Measurements from ENCODE around the gene TSHZ2. TPM values are rescaled to one million over a fixed set of nuclear protein-coding genes. Genes with fewer than 3 reads are reported as not detected.

Gene TSHZ2
- total RNA-seq, 5 donors from 2014 or later (not counting 1 experiment from before 2014, with no cell fraction given): 20.2 to 42.9 (median 25.8) TPM

DNA sequence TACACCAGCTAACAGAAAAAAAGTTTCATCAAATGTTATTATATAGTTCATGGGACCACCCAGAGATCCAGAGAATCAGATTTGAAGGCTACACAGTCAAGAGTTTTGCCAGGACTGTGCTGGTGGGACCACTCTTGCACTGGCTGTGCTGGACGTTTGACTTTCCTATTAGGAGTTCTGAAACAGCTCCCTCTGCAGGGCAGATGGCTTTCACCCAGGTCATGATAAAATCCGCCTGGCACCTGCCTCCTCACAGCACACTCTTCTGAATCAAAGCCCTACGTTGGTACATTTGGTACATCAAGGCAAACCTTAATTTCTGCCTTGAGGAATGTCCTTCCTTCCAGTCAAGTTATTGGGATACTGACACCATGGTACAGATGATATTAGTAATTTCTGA lies 319.4 kb downstream of the TSHZ2 start:
- Histone ChIP-seq H3K27ac (ENCODE audit: low read length) (no peak overlapping the region), H3K27me3 (replicated peaks in 1 of 2; ENCODE audit: control insufficient read depth in 2 of 2, extremely low read depth in 1 of 2, insufficient read depth in 2 of 2, low read length in 1 of 2) (peaks cover 0 to 3% of the 10 kb centered on the region in 2 experiments), H3K36me3 (ENCODE audit: control insufficient read depth in 2 of 2, extremely low read depth in 1 of 2, insufficient read depth in 1 of 2, low read length in 1 of 2) (no peaks in the 10 kb centered on the region), H3K9me3 (no peaks in the 10 kb centered on the region), H3K4me1 (ENCODE audit: control insufficient read depth in 1 of 2, extremely low read depth in 1 of 2, insufficient read depth in 2 of 2, low read length in 2 of 2) (no peaks in the 10 kb centered on the region), H3K4me3 (ENCODE audit: control insufficient read depth in 1 of 2, extremely low read depth in 1 of 2, low read length in 1 of 2) (no peak overlapping the region)
- DNase-seq (peak in 1 of 35 experiments; percentile 5), ATAC-seq (replicated peaks in 1 of 4) (no peak)
- no peak overlapping the region for H3K4me3 Mint-ChIP-seq
- peaks cover 3% of the 10 kb centered on the region for H3K36me3 Mint-ChIP-seq
- ChIA-PET CTCF (interaction anchor here in 1 of 2 donors (0.7 kb wide), 1 partner anchor 34 kb away, joined by 8 read pairs; no protein-coding TSS in a partner anchor), POLR2A (no interaction called here)
- no peak overlapping the region for H3K27ac Mint-ChIP-seq
- no peaks in the 10 kb centered on the region for H3K9me3 Mint-ChIP-seq
- 33% methylated on average over 1 of the region's 3 CpGs for WGBS (ENCODE audit: insufficient coverage)
- H3K27me3 Mint-ChIP-seq: peaks cover 3% of the 10 kb centered on the region in 2 donors
- no peaks in the 10 kb centered on the region for H3K4me1 Mint-ChIP-seq

DNA sequence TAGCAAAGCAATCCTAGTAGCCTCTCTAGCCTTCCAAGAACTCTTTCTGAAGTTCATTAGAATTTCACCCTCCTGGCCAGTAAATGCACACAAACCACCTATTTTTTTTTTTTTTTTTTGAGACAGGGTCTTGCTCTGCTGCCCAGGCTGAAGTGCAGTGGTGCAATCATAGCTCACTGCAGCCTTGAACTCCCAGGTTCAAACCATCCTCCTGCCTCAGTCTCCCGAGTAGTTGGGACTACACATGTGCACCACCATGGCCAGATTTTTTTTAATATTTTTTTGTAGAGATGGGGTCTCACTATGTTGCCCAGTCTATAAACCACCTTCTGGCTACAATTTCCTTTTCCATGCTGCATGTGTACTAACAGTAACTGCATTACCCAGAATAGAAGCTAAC lies 320.2 kb downstream of the TSHZ2 start:
- no peak overlapping the region for H3K4me3 ChIP-seq (ENCODE audit: control insufficient read depth in 1 of 2, extremely low read depth in 1 of 2, low read length in 1 of 2)
- no peak overlapping the region for H3K27ac ChIP-seq (ENCODE audit: low read length)
- Mint-ChIP-seq H3K27ac (no peak overlapping the region), H3K36me3 (peaks cover under 1% of the 10 kb centered on the region), H3K4me1 (no peaks in the 10 kb centered on the region), H3K9me3 (no peaks in the 10 kb centered on the region), H3K4me3 (no peak overlapping the region), H3K27me3 (peaks cover 3% of the 10 kb centered on the region in 2 donors)
- H3K36me3 ChIP-seq (ENCODE audit: control insufficient read depth in 2 of 2, extremely low read depth in 1 of 2, insufficient read depth in 1 of 2, low read length in 1 of 2): no peaks in the 10 kb centered on the region
- H3K27me3 ChIP-seq (replicated peaks in 1 of 2; ENCODE audit: control insufficient read depth in 2 of 2, extremely low read depth in 1 of 2, insufficient read depth in 2 of 2, low read length in 1 of 2): peaks cover 0 to 3% of the 10 kb centered on the region in 2 experiments
- no peaks in the 10 kb centered on the region for H3K9me3 ChIP-seq
- ATAC-seq (replicated peaks in 1 of 4) (no peak), DNase-seq (no peak)
- WGBS (ENCODE audit: insufficient coverage): no CpG with 5 or more reads among the region's 1 CpG
- ChIA-PET POLR2A (no interaction called here), CTCF (no interaction called here)
- no peaks in the 10 kb centered on the region for H3K4me1 ChIP-seq (ENCODE audit: control insufficient read depth in 1 of 2, extremely low read depth in 1 of 2, insufficient read depth in 2 of 2, low read length in 2 of 2)

DNA sequence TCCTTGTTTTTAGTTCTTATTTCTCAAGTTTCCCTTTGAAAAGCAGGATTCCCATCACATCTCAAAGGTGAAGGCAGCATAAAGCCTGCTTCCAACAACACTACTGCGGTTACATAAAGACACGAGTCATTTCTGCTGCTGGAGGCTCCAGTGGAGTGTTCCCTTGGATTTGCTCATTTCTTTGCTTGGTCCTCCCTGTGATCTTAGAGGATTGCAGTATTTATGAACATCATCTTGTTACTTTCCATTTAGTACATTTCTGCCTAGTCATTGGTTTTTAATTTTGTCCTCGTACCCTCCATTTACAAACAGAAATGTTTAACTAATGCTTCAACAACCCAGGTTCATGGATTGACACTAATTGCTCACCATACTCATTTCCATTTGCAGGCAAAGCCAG lies 322.6 kb downstream of the TSHZ2 start:
- Histone ChIP-seq H3K4me1 (ENCODE audit: control insufficient read depth in 1 of 2, extremely low read depth in 1 of 2, insufficient read depth in 2 of 2, low read length in 2 of 2) (no peaks in the 10 kb centered on the region), H3K9me3 (no peaks in the 10 kb centered on the region), H3K27me3 (replicated peaks in 1 of 2; ENCODE audit: control insufficient read depth in 2 of 2, extremely low read depth in 1 of 2, insufficient read depth in 2 of 2, low read length in 1 of 2) (peaks cover 0 to 3% of the 10 kb centered on the region in 2 experiments), H3K4me3 (ENCODE audit: control insufficient read depth in 1 of 2, extremely low read depth in 1 of 2, low read length in 1 of 2) (no peak overlapping the region), H3K27ac (ENCODE audit: low read length) (no peak overlapping the region), H3K36me3 (ENCODE audit: control insufficient read depth in 2 of 2, extremely low read depth in 1 of 2, insufficient read depth in 1 of 2, low read length in 1 of 2) (no peaks in the 10 kb centered on the region)
- WGBS (ENCODE audit: insufficient coverage): 100% methylated on average over 1 of the region's 3 CpGs
- ATAC-seq (replicated peaks in 1 of 4): no peak
- H3K27me3 Mint-ChIP-seq: peaks cover 2 to 8% of the 10 kb centered on the region in 2 donors
- no peaks in the 10 kb centered on the region for H3K4me1 Mint-ChIP-seq
- H3K36me3 Mint-ChIP-seq: no peaks in the 10 kb centered on the region
- H3K9me3 Mint-ChIP-seq: no peaks in the 10 kb centered on the region
- POLR2A ChIA-PET: no interaction called here
- DNase-seq: no peak
- no peak overlapping the region for H3K27ac Mint-ChIP-seq
- H3K4me3 Mint-ChIP-seq: no peak overlapping the region
- CTCF ChIA-PET: interaction anchor here in 1 of 2 donors (0.6 to 0.7 kb wide), 2 partner anchors 55 to 1032 kb away, joined by 3 read pairs; no protein-coding TSS in a partner anchor

DNA sequence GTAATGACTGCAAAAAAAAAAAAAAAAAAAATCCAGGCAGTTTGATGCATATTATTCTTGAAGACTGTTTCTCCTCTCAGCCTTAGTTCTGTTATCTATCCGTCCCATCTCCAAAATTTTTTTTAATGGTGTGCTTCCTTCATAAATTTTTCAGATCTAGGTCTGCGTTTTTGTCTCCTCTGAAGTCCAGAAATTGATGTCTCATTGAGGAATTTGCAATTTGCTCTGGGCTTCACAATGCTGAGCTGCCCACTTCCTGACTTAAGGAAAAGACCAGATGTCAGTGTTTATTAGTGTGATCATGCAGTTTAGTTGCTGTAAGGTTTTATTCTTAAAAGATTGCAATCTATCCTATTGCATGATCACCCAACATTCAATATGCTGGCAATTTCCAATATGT lies 323.9 kb downstream of the TSHZ2 start:
- no peak overlapping the region for H3K4me3 Mint-ChIP-seq
- ChIA-PET POLR2A (interaction anchor here in 1 of 2 donors (0.6 kb wide), 1 partner anchor 22 kb away, joined by 3 read pairs; no protein-coding TSS in a partner anchor), CTCF (interaction anchor here in 1 of 2 donors (0.6 to 1.1 kb wide), 2 partner anchors 35 to 767 kb away, joined by 3 to 4 read pairs; no protein-coding TSS in a partner anchor)
- no peaks in the 10 kb centered on the region for H3K9me3 Mint-ChIP-seq
- H3K36me3 ChIP-seq (ENCODE audit: control insufficient read depth in 2 of 2, extremely low read depth in 1 of 2, insufficient read depth in 1 of 2, low read length in 1 of 2): no peaks in the 10 kb centered on the region
- no peak overlapping the region for H3K4me3 ChIP-seq (ENCODE audit: control insufficient read depth in 1 of 2, extremely low read depth in 1 of 2, low read length in 1 of 2)
- H3K36me3 Mint-ChIP-seq: no peaks in the 10 kb centered on the region
- no peaks in the 10 kb centered on the region for H3K9me3 ChIP-seq
- no CpG with 5 or more reads among the region's 2 CpGs for WGBS (ENCODE audit: insufficient coverage)
- no peak overlapping the region for H3K27ac Mint-ChIP-seq
- no peak overlapping the region for H3K27ac ChIP-seq (ENCODE audit: low read length)
- peaks cover 0 to 3% of the 10 kb centered on the region in 2 experiments for H3K27me3 ChIP-seq (replicated peaks in 1 of 2; ENCODE audit: control insufficient read depth in 2 of 2, extremely low read depth in 1 of 2, insufficient read depth in 2 of 2, low read length in 1 of 2)
- no peak for ATAC-seq (replicated peaks in 1 of 4)
- DNase-seq: no peak
- no peaks in the 10 kb centered on the region for H3K4me1 Mint-ChIP-seq
- H3K4me1 ChIP-seq (ENCODE audit: control insufficient read depth in 1 of 2, extremely low read depth in 1 of 2, insufficient read depth in 2 of 2, low read length in 2 of 2): no peaks in the 10 kb centered on the region
- H3K27me3 Mint-ChIP-seq: peaks cover 2 to 8% of the 10 kb centered on the region in 2 donors

DNA sequence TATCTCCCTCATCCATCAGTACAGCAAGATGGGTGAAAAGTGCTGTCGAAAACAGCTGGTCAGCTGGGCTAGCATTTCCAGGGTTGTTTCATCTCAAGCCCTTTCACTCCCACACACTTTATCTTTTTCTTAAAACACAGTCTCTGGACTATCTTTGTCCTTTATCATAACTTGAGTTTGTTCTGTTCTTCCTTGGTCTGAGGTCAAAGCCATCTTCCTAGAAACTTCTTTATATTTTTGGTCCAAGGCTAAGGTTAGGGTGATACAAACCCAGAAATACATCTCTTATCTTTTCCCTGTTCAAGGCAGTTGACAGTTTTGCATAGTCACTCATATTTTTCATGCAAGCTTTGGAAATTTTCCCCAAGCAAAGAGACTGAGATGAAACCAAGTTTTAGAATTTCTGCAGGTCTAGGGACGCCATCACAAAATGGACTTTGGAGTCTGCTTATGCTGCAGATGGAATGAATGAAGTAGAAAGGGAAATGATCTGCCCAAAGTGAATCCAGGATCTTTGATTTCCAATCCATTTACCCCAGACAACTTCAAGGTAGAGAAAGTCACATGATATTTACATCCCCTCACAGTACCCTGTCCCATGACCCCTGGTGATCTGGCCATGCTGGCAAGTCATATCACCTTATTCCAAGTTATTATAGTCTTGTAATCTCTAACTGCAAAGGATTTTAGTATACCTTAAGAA lies 324.4 kb downstream of the TSHZ2 start:
- Histone ChIP-seq H3K4me1 (ENCODE audit: control insufficient read depth in 1 of 2, extremely low read depth in 1 of 2, insufficient read depth in 2 of 2, low read length in 2 of 2) (no peaks in the 10 kb centered on the region), H3K9me3 (no peaks in the 10 kb centered on the region), H3K27ac (ENCODE audit: low read length) (no peak overlapping the region), H3K36me3 (ENCODE audit: control insufficient read depth in 2 of 2, extremely low read depth in 1 of 2, insufficient read depth in 1 of 2, low read length in 1 of 2) (no peaks in the 10 kb centered on the region), H3K4me3 (ENCODE audit: control insufficient read depth in 1 of 2, extremely low read depth in 1 of 2, low read length in 1 of 2) (no peak overlapping the region), H3K27me3 (replicated peaks in 1 of 2; ENCODE audit: control insufficient read depth in 2 of 2, extremely low read depth in 1 of 2, insufficient read depth in 2 of 2, low read length in 1 of 2) (no peaks in the 10 kb centered on the region)
- H3K27me3 Mint-ChIP-seq: peaks cover 2 to 8% of the 10 kb centered on the region in 2 donors
- no peaks in the 10 kb centered on the region for H3K36me3 Mint-ChIP-seq
- H3K27ac Mint-ChIP-seq: no peak overlapping the region
- H3K4me1 Mint-ChIP-seq: no peaks in the 10 kb centered on the region
- CTCF ChIA-PET: interaction anchor here (0.6 to 1.1 kb wide), 2 partner anchors 35 to 399 kb away, joined by 3 to 6 read pairs; no protein-coding TSS in a partner anchor
- POLR2A ChIA-PET: interaction anchor here (0.6 kb wide), 2 partner anchors 21 to 121 kb away, joined by 3 to 8 read pairs; no protein-coding TSS in a partner anchor
- H3K4me3 Mint-ChIP-seq: no peak overlapping the region
- H3K9me3 Mint-ChIP-seq: no peaks in the 10 kb centered on the region
- 80% methylated on average over 1 of the region's 2 CpGs for WGBS (ENCODE audit: insufficient coverage)
- no peak for DNase-seq
- no peak for ATAC-seq (replicated peaks in 1 of 4)

DNA sequence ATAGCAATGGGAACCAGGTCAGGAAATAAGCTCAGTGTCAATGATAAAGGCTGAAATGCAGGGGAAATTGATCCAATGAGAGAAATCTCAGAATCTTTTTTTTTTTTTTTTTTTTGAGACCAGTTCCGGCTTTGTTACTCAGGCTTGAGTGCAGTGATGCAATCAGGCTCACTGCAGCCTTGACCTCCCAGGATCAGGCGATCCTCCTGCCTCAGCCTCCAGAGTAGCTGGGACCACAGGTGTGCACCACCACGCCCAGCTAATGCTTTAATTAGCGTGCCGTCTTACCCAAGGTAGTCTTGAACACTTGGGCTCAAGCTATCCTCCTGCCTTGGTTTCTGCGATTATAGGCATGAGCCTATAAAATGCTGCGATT lies 325.0 kb downstream of the TSHZ2 start:
- CTCF ChIA-PET: interaction anchor here in 1 of 2 donors (0.6 kb wide), 1 partner anchor 400 kb away, joined by 6 read pairs; no protein-coding TSS in a partner anchor
- Histone ChIP-seq H3K4me1 (ENCODE audit: control insufficient read depth in 1 of 2, extremely low read depth in 1 of 2, insufficient read depth in 2 of 2, low read length in 2 of 2) (no peaks in the 10 kb centered on the region), H3K4me3 (ENCODE audit: control insufficient read depth in 1 of 2, extremely low read depth in 1 of 2, low read length in 1 of 2) (no peak overlapping the region), H3K36me3 (ENCODE audit: control insufficient read depth in 2 of 2, extremely low read depth in 1 of 2, insufficient read depth in 1 of 2, low read length in 1 of 2) (no peaks in the 10 kb centered on the region), H3K27me3 (replicated peaks in 1 of 2; ENCODE audit: control insufficient read depth in 2 of 2, extremely low read depth in 1 of 2, insufficient read depth in 2 of 2, low read length in 1 of 2) (no peaks in the 10 kb centered on the region), H3K27ac (ENCODE audit: low read length) (no peak overlapping the region), H3K9me3 (no peaks in the 10 kb centered on the region)
- ATAC-seq (replicated peaks in 1 of 4): no peak
- Mint-ChIP-seq H3K9me3 (no peaks in the 10 kb centered on the region), H3K4me1 (no peaks in the 10 kb centered on the region), H3K27ac (no peak overlapping the region), H3K27me3 (peaks cover 0 to 8% of the 10 kb centered on the region in 2 donors), H3K4me3 (no peak overlapping the region), H3K36me3 (no peaks in the 10 kb centered on the region)
- WGBS (ENCODE audit: insufficient coverage): 92% methylated on average over 6 of the region's 7 CpGs
- POLR2A ChIA-PET: interaction anchor here in 1 of 2 donors (0.6 kb wide), 1 partner anchor 120 kb away, joined by 8 read pairs; no protein-coding TSS in a partner anchor
- DNase-seq: no peak

All from T-cell (primary cell).